ENCODE data around the gene DDX28.
A peak's percentile ranks its signal among the peaks of the same experiment; 100 is the strongest.
"Not testable (repeated sequence)": the region's sequence is repeated elsewhere in the genome, so short reads cannot be mapped to it uniquely, and the experiment has no call there.

The DDX28 gene

GRCh38 chr16:68037841-68038597 lies 15.0 kb upstream of the DDX28 start:
- no peak for DNase-seq (ENCODE audit: low read depth in 2 of 2)

GRCh38 chr16:68035227-68035626 lies 12.2 kb upstream of the DDX28 start:
- no peak for DNase-seq (ENCODE audit: low read depth in 2 of 2)

- DNase-seq (ENCODE audit: low read depth in 2 of 2) = no peak
Observed at GRCh38 chr16:68033101-68033500, 10.1 kb upstream of the DDX28 start.

GRCh38 chr16:68031951-68032350 lies 8.9 kb upstream of the DDX28 start:
- no peak for DNase-seq (ENCODE audit: low read depth in 2 of 2)

- not testable (repeated sequence) for DNase-seq (ENCODE audit: low read depth in 2 of 2)
Observed at GRCh38 chr16:68030108-68030507, 7.1 kb upstream of the DDX28 start.

- no peak for DNase-seq (ENCODE audit: low read depth in 2 of 2)
Observed at GRCh38 chr16:68028996-68029395, 6.0 kb upstream of the DDX28 start.

GRCh38 chr16:68022278-68022727 lies 729 bp downstream of the DDX28 start:
- no peak for DNase-seq (ENCODE audit: low read depth in 2 of 2)

GRCh38 chr16:68021490-68021889 lies 1.5 kb downstream of the DDX28 start:
- no peak for DNase-seq (ENCODE audit: low read depth in 2 of 2)

- DNase-seq (ENCODE audit: low read depth in 2 of 2) = no peak
Observed at GRCh38 chr16:68019167-68019680, 3.8 kb downstream of the DDX28 start.

GRCh38 chr16:68015681-68016080 lies 7.4 kb downstream of the DDX28 start, which contains the start of gene DPEP2NB:
Gene DPEP2NB, minus strand, starts transcription at chr16:68015911. Its CDS starts 141 bp downstream, at chr16:68015770.
- DNase-seq (ENCODE audit: low read depth in 2 of 2) = no peak

GRCh38 chr16:68013440-68013839 lies 9.6 kb downstream of the DDX28 start:
- DNase-seq (ENCODE audit: low read depth in 2 of 2) = no peak

- DNase-seq (ENCODE audit: low read depth in 2 of 2) = not testable (repeated sequence)
Observed at GRCh38 chr16:68009872-68010271, 13.2 kb downstream of the DDX28 start.

- no peak for DNase-seq (ENCODE audit: low read depth in 2 of 2)
Observed at GRCh38 chr16:68009157-68009735, 13.8 kb downstream of the DDX28 start.

GRCh38 chr16:68005786-68006286 lies 17.2 kb downstream of the DDX28 start:
- no peak for DNase-seq (ENCODE audit: low read depth in 2 of 2)

- no peak for DNase-seq (ENCODE audit: low read depth in 2 of 2)
Observed at GRCh38 chr16:68005211-68005610, 17.8 kb downstream of the DDX28 start.

- peak in 1 of 2 experiments; percentile 3 for DNase-seq (ENCODE audit: low read depth in 2 of 2)
Observed at GRCh38 chr16:68003031-68003430, 20.0 kb downstream of the DDX28 start.

GRCh38 chr16:68000450-68000849 lies 22.6 kb downstream of the DDX28 start:
- DNase-seq (ENCODE audit: low read depth in 2 of 2) = no peak

- no peak for DNase-seq (ENCODE audit: low read depth in 2 of 2)
Observed at GRCh38 chr16:67999985-68000384, 23.0 kb downstream of the DDX28 start.

- not testable (repeated sequence) for DNase-seq (ENCODE audit: low read depth in 2 of 2)
Observed at GRCh38 chr16:67998779-67999688, 24.0 kb downstream of the DDX28 start, which contains the start of gene DPEP2. Gene DPEP2, minus strand, starts transcription at chr16:67999484. Its CDS starts 6,272 bp downstream, at chr16:67993212.

- DNase-seq (ENCODE audit: low read depth in 2 of 2) = not testable (repeated sequence)
Observed at GRCh38 chr16:67998231-67998778, 24.7 kb downstream of the DDX28 start.

GRCh38 chr16:67996666-67997065 lies 26.4 kb downstream of the DDX28 start:
- DNase-seq (ENCODE audit: low read depth in 2 of 2) = no peak
